ENCODE data around the gene KLHDC3. TPM values are rescaled to one million over a fixed set of nuclear protein-coding genes. Genes with fewer than 3 reads are reported as not detected.

The KLHDC3 gene
- total and polyA plus RNA-seq, 10 of the 15 experiments (the other 5 are each of a cell fraction or from before 2014, with no cell fraction given): 2.4 to 102 (median 55.4) TPM

GRCh38 chr6:43055966-43056365 is 41.9 kb downstream of the KLHDC3 start:
- Histone ChIP-seq H4K20me1 (ENCODE audit: control insufficient read depth, insufficient read depth) (no peaks in the 10 kb centered on the region), H3K4me1 (ENCODE audit: control insufficient read depth, insufficient read depth, low read length) (peaks cover 17% of the 10 kb centered on the region), H3K79me2 (ENCODE audit: control insufficient read depth, insufficient read depth, low read length) (peaks cover 36% of the 10 kb centered on the region), H3K9ac (ENCODE audit: control insufficient read depth, insufficient read depth, low read length) (no peak overlapping the region), H3K36me3 (ENCODE audit: control insufficient read depth in 2 of 2, insufficient read depth in 2 of 2, low read length in 1 of 2) (peaks cover 1 to 5% of the 10 kb centered on the region in 2 experiments; a peak in 3 of 4 replicates), H3K9me3 (replicated peaks; ENCODE audit: control insufficient read depth, insufficient read depth, low read length) (no peaks in the 10 kb centered on the region), H2AFZ (ENCODE audit: control insufficient read depth, low read depth, low read length) (no peak overlapping the region), H3K4me2 (ENCODE audit: control insufficient read depth, insufficient read depth) (no peak overlapping the region), H3K4me3 (no peak overlapping the region), H3K27me3 (replicated peaks in 1 of 2; ENCODE audit: control insufficient read depth in 2 of 2, insufficient read depth in 2 of 2, low read length in 1 of 2) (no peaks in the 10 kb centered on the region), H3K27ac (ENCODE audit: control insufficient read depth, insufficient read depth) (no peak overlapping the region)
- no peak for TF ChIP-seq FOXM1 (IDR thresholded peaks at IDR 0.05; ENCODE audit: low read depth, low read length)
- TF ChIP-seq NFYB (IDR thresholded peaks at IDR 0.05; ENCODE audit: insufficient read depth, low read depth, low read length): no peak
- TF ChIP-seq ZNF217 (IDR thresholded peaks at IDR 0.05): no peak
- no peak for TF ChIP-seq IKZF2 (IDR thresholded peaks at IDR 0.05)
- no peak for TF ChIP-seq FOS (IDR thresholded peaks at IDR 0.05; ENCODE audit: borderline replicate concordance, extremely low read depth, insufficient read length)
- no peak for TF ChIP-seq DPF2 (IDR thresholded peaks at IDR 0.05)
- no peak for TF ChIP-seq BMI1 (IDR thresholded peaks at IDR 0.05; ENCODE audit: borderline replicate concordance)
- no peak for ATAC-seq
- no TSS peak for BruUV-seq (replicated peaks)
- in situ Hi-C loops (cut with MboI): no loop called here
- FAIRE-seq: no peak
- no peak for DNase-seq (ENCODE audit: low read depth, low spot score)
- ChIA-PET SMC1A (ENCODE audit: uncharacterized antibody, unreplicated experiment) (interaction anchor here (0.6 kb wide), 1 partner anchor 42 kb away, joined by 3 read pairs; the partner anchor contains the start of gene KLHDC3), POLR2A (interaction anchor here (0.7 to 2.8 kb wide), 2 partner anchors 25 to 127 kb away, joined by 3 to 9 read pairs; partner anchors contain the start of gene CNPY3), CTCF (no interaction called here), RAD21 (ENCODE audit: unreplicated experiment) (no interaction called here)
- 82% methylated on average over 8 of the region's 8 CpGs for WGBS (ENCODE audit: insufficient coverage, insufficient replicate concordance, low lambda C conversion rate, missing lambda C conversion rate)
- intact Hi-C loops (cut with micrococcal nuclease; ENCODE audit: unreplicated experiment): loop anchor here (5.0 kb wide), 1 partner anchor 154 kb away; no protein-coding TSS in a partner anchor

- H3K9ac ChIP-seq (ENCODE audit: control insufficient read depth, insufficient read depth, low read length): peak overlapping the region; percentile 89
- BruUV-seq (replicated peaks): no TSS peak
- peak overlapping the region; percentile 95 for H3K4me3 ChIP-seq
- intact Hi-C loops (cut with micrococcal nuclease; ENCODE audit: unreplicated experiment): loop anchor here (5.0 kb wide), 1 partner anchor 156 kb away; no protein-coding TSS in a partner anchor
- H4K20me1 ChIP-seq (ENCODE audit: control insufficient read depth, insufficient read depth): no peaks in the 10 kb centered on the region
- peaks cover 3% of the 10 kb centered on the region for H3K4me1 ChIP-seq (ENCODE audit: control insufficient read depth, insufficient read depth, low read length)
- in situ Hi-C loops (cut with MboI): no loop called here
- ChIA-PET POLR2A (interaction anchor here (0.9 to 2.5 kb wide), 3 partner anchors 35 to 129 kb away, joined by 5 to 19 read pairs (median 12); partner anchors contain the start of genes CNPY3, KLHDC3 and MEA1), CTCF (interaction anchor here (0.9 kb wide), 1 partner anchor 38 kb away, joined by 3 read pairs; no protein-coding TSS in a partner anchor), SMC1A (ENCODE audit: uncharacterized antibody, unreplicated experiment) (interaction anchor here (0.7 to 2.2 kb wide), 5 partner anchors 44 to 158 kb away, joined by 3 to 10 read pairs (median 5); partner anchors contain the start of genes KLHDC3 and MEA1), RAD21 (ENCODE audit: unreplicated experiment) (interaction anchor here (1.3 kb wide), 3 partner anchors 38 to 48 kb away, joined by 4 to 8 read pairs (median 5); partner anchors contain the start of gene KLHDC3)
- peak overlapping the region; percentile 94 for H3K4me2 ChIP-seq (ENCODE audit: control insufficient read depth, insufficient read depth)
- no peaks in the 10 kb centered on the region for H3K27me3 ChIP-seq (replicated peaks in 1 of 2; ENCODE audit: control insufficient read depth in 2 of 2, insufficient read depth in 2 of 2, low read length in 1 of 2)
- no peaks in the 10 kb centered on the region for H3K9me3 ChIP-seq (replicated peaks; ENCODE audit: control insufficient read depth, insufficient read depth, low read length)
- H3K27ac ChIP-seq (ENCODE audit: control insufficient read depth, insufficient read depth): peak overlapping the region; percentile 87
- 0% methylated on average over 1 of the region's 1 CpG for WGBS (ENCODE audit: insufficient coverage, insufficient replicate concordance, low lambda C conversion rate, missing lambda C conversion rate)
- DNase-seq (ENCODE audit: low read depth, low spot score) (no peak), ATAC-seq (no peak), FAIRE-seq (peak; percentile 18)
- peaks cover 19% of the 10 kb centered on the region for H3K79me2 ChIP-seq (ENCODE audit: control insufficient read depth, insufficient read depth, low read length)
- H2AFZ ChIP-seq (ENCODE audit: control insufficient read depth, low read depth, low read length): no peak overlapping the region
- no peak for TF ChIP-seq ZBED1 (IDR thresholded peaks at IDR 0.05; ENCODE audit: borderline replicate concordance)
- 0 out of 2 replicates have a peak, but pooled peaks have one; percentile 48 for TF ChIP-seq PAX8 (IDR thresholded peaks at IDR 0.05)
- H3K36me3 ChIP-seq (ENCODE audit: control insufficient read depth in 2 of 2, insufficient read depth in 2 of 2, low read length in 1 of 2): no peaks in the 10 kb centered on the region; a peak in 2 of 4 replicates
These were observed 44.5 kb downstream of the KLHDC3 start for GRCh38 chr6:43058531-43058930.

Data from GM12878 (cell line).